Activated naive CD8-positive, alpha-beta T cell treated with anti-CD3 and anti-CD28 coated beads, Interleukin-2, amount 10 ng/mL, durations not matched to agents 7 days and 5 days (primary cell): ENCODE measurements around the gene ALKAL2. TPM values are rescaled to one million over a fixed set of nuclear protein-coding genes. Genes with fewer than 3 reads are reported as not detected.

ENCODE experiments used
- ATAC-seq: fragments of 150-1000 bp; cut with Tn5 transposase; one replicate; pipeline ENCODE4 v1.10.0; 2021; ENCODE audit warnings: low read depth, moderate library complexity
- POLR2A ChIA-PET: fragments of 350-600 bp; sonication (Branson Sonifier 250); formaldehyde crosslinking; loops from one replicate; lab custom pipeline; 2021; ENCODE audit warnings: antibody characterized with exemption; lab: Charles Lee
- DNase-seq: peaks from one replicate; pipeline ENCODE4 v3.0.0; 2021
- H3K27ac Mint-ChIP-seq: one replicate; pipeline ENCODE4 v1.8.0; 2022; ENCODE audit warnings: mild to moderate bottlenecking, mixed read lengths
- H3K27me3 Mint-ChIP-seq: one replicate; pipeline ENCODE4 v1.8.0; 2022; ENCODE audit warnings: mild to moderate bottlenecking, moderate library complexity, mixed read lengths
- H3K36me3 Mint-ChIP-seq: one replicate; pipeline ENCODE4 v1.8.0; 2021; ENCODE audit warnings: mild to moderate bottlenecking, mixed read lengths
- H3K4me1 Mint-ChIP-seq: one replicate; pipeline ENCODE4 v1.8.0; 2021; ENCODE audit warnings: mixed read lengths
- H3K4me3 Mint-ChIP-seq: one replicate; pipeline ENCODE4 v1.8.0; 2022; ENCODE audit warnings: mild to moderate bottlenecking, moderate library complexity, mixed read lengths
- H3K9me3 Mint-ChIP-seq: one replicate; pipeline ENCODE4 v1.8.0; 2021; ENCODE audit warnings: mixed read lengths
- total RNA-seq, 2 experiments: library from RNA; stranded (reverse); gene quantifications; one replicate each; pipeline ENCODE4 v1.2.3, GENCODE V29; 2021

Gene ALKAL2
- total RNA-seq, 2 experiments from 2014 or later = not detected

DNA sequence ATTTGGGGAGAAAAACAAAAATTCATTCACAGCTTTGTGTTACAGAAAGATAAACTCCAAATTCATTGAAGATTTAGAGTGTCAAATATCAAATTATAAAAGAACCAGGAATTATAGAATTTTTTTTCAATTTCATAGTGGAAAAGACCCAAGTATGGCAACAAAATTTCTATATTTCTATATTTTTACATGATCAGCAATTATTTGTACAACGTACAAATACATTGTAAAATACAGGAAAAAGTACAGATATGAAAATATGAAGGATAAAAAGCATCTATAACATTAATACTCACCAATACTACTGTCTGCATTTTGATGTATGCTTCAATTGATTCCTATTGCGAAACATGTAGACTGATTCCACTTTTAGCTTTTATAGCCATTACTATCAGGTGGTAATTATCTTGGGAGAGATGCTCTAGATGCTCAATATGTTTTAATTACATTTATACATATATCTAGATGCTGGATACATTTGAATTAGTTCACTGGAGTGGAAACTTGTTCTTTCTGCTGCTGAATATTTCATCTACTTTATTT, 28.0 kb downstream of the ALKAL2 start:
- no peak overlapping the region for H3K4me3 Mint-ChIP-seq
- no peaks in the 10 kb centered on the region for H3K27me3 Mint-ChIP-seq
- peaks cover 6% of the 10 kb centered on the region for H3K4me1 Mint-ChIP-seq
- POLR2A ChIA-PET = no interaction called here
- ATAC-seq = no peak
- no peak for DNase-seq
- H3K9me3 Mint-ChIP-seq = peaks cover 6% of the 10 kb centered on the region
- no peak overlapping the region for H3K27ac Mint-ChIP-seq
- peaks cover 8% of the 10 kb centered on the region for H3K36me3 Mint-ChIP-seq

DNA sequence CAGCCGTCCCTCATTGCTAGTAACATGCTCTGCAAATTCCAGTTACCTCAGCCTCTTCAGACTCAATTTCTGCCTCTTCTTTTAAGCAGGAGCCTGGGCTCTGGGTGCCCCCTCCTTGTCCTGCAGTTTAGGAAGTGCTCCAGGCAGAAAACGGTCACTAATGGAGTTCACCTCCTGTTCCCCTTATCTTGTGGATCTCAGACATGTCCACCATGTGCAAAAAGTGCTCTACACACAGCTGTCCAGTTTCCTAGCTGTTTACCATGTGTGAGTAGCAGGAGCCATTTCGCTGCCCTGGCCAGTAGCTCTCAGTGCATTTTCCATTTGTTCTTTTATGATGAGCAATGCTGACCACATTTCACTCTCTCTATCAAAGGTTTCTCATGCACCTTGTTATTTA, 29.0 kb downstream of the ALKAL2 start:
- POLR2A ChIA-PET = no interaction called here
- Mint-ChIP-seq H3K9me3 (peaks cover 6% of the 10 kb centered on the region), H3K27me3 (no peaks in the 10 kb centered on the region), H3K27ac (no peak overlapping the region), H3K4me3 (no peak overlapping the region), H3K4me1 (peaks cover 6% of the 10 kb centered on the region), H3K36me3 (peaks cover 8% of the 10 kb centered on the region)
- ATAC-seq (no peak), DNase-seq (no peak)

DNA sequence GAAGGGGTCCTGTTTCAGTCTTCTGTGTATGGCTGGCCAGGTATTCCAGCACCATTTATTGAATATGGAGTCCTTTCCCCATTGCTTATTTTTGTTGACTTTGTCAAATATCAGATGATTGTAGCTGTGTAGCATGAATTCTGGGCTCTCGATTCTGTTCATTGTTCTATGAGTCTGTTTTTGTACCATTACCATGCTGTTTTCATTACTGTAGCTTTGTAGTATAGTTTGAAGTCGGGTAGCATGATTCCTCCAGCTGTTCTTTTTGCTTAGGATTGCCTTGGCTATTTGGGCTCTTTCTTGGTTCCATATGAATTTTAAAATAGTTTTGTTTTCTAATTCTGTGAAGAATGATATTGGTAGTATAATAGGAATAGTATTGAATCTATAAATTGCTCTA, 30.0 kb downstream of the ALKAL2 start:
- H3K4me1 Mint-ChIP-seq = peaks cover 4% of the 10 kb centered on the region
- peaks cover 8% of the 10 kb centered on the region for H3K36me3 Mint-ChIP-seq
- H3K9me3 Mint-ChIP-seq = peaks cover 6% of the 10 kb centered on the region
- no peak overlapping the region for H3K27ac Mint-ChIP-seq
- no peak for ATAC-seq
- no peak overlapping the region for H3K4me3 Mint-ChIP-seq
- POLR2A ChIA-PET = no interaction called here
- DNase-seq = no peak
- no peaks in the 10 kb centered on the region for H3K27me3 Mint-ChIP-seq

DNA sequence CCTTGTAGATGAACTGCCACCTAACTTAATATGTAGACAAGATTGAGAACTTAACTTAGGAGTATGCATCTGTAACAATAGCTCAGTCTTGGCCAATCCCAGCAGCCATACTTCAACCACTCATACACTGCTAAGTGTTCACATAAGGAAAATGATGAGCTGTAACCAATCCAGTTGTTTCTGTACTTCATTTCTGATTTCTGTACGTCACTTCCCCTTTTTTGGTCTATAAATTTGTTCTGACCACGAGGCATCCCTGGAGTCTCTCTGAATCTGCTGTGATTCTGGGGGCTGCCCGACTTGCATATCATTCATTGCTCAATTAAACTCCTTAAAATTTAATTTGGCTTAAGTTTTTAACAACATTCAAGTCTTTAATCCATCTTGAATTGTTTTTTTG, 30.5 kb downstream of the ALKAL2 start:
- ATAC-seq (no peak), DNase-seq (no peak)
- Mint-ChIP-seq H3K36me3 (peaks cover 8% of the 10 kb centered on the region), H3K4me1 (peaks cover 3% of the 10 kb centered on the region), H3K9me3 (peaks cover 6% of the 10 kb centered on the region), H3K27me3 (no peaks in the 10 kb centered on the region), H3K27ac (no peak overlapping the region), H3K4me3 (no peak overlapping the region)
- POLR2A ChIA-PET = no interaction called here

- H3K9me3 Mint-ChIP-seq = peaks cover 6% of the 10 kb centered on the region
- ATAC-seq = no peak
These were observed 31.8 kb downstream of the ALKAL2 start for GRCh38 chr2:256094-256493.

GRCh38 chr2:255195-255594, 32.7 kb downstream of the ALKAL2 start:
- no peak for DNase-seq
- no peaks in the 10 kb centered on the region for H3K27me3 Mint-ChIP-seq
- H3K27ac Mint-ChIP-seq = no peak overlapping the region
- H3K4me3 Mint-ChIP-seq = no peak overlapping the region
- POLR2A ChIA-PET = no interaction called here
- H3K36me3 Mint-ChIP-seq = peaks cover 5% of the 10 kb centered on the region
- H3K9me3 Mint-ChIP-seq = peaks cover 6% of the 10 kb centered on the region
- H3K4me1 Mint-ChIP-seq = no peaks in the 10 kb centered on the region
- ATAC-seq = no peak

More at GRCh38 chr2:256094-256493, 31.8 kb downstream of the ALKAL2 start:
- Mint-ChIP-seq H3K4me1 (no peaks in the 10 kb centered on the region), H3K4me3 (no peak overlapping the region), H3K36me3 (peaks cover 5% of the 10 kb centered on the region), H3K27ac (no peak overlapping the region), H3K27me3 (no peaks in the 10 kb centered on the region)
- POLR2A ChIA-PET = no interaction called here
- no peak for DNase-seq

GRCh38 chr2:254241-254640, 33.6 kb downstream of the ALKAL2 start:
- H3K27me3 Mint-ChIP-seq = no peaks in the 10 kb centered on the region
- no peaks in the 10 kb centered on the region for H3K4me1 Mint-ChIP-seq
- H3K9me3 Mint-ChIP-seq = peaks cover 6% of the 10 kb centered on the region
- POLR2A ChIA-PET = no interaction called here
- ATAC-seq = no peak
- no peak for DNase-seq
- no peak overlapping the region for H3K4me3 Mint-ChIP-seq
- H3K36me3 Mint-ChIP-seq = peaks cover 5% of the 10 kb centered on the region
- no peak overlapping the region for H3K27ac Mint-ChIP-seq

DNA sequence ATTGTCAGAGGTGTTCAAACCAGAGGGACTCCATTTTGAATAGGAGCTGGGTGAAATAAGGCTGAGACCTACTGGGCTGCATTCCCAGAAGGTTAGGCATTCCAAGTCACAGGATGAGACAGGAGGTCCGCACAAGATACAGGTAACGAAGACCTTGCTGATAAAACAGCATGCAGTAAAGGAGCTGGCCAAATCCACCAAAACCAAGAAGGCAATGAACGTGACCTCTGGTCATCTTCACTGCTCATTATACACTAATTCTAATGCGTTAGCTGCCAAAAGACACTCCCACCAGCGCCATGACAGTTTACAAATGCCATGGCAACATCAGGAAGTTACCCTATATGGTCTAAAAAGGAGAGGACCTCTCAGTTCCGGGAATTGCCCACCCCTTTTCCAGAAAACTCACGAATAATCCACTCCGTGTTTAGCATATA, 34.7 kb downstream of the ALKAL2 start:
- H3K9me3 Mint-ChIP-seq = peaks cover 6% of the 10 kb centered on the region
- H3K4me3 Mint-ChIP-seq = no peak overlapping the region
- H3K4me1 Mint-ChIP-seq = no peaks in the 10 kb centered on the region
- DNase-seq (no peak), ATAC-seq (no peak)
- POLR2A ChIA-PET = no interaction called here
- no peaks in the 10 kb centered on the region for H3K27me3 Mint-ChIP-seq
- peaks cover 2% of the 10 kb centered on the region for H3K36me3 Mint-ChIP-seq
- no peak overlapping the region for H3K27ac Mint-ChIP-seq

GRCh38 chr2:252001-252602, 35.8 kb downstream of the ALKAL2 start:
- ATAC-seq (no peak), DNase-seq (no peak)
- no peak overlapping the region for H3K27ac Mint-ChIP-seq
- POLR2A ChIA-PET = no interaction called here
- no peaks in the 10 kb centered on the region for H3K4me1 Mint-ChIP-seq
- no peaks in the 10 kb centered on the region for H3K36me3 Mint-ChIP-seq
- H3K9me3 Mint-ChIP-seq = no peaks in the 10 kb centered on the region
- H3K27me3 Mint-ChIP-seq = no peaks in the 10 kb centered on the region
- no peak overlapping the region for H3K4me3 Mint-ChIP-seq

DNA sequence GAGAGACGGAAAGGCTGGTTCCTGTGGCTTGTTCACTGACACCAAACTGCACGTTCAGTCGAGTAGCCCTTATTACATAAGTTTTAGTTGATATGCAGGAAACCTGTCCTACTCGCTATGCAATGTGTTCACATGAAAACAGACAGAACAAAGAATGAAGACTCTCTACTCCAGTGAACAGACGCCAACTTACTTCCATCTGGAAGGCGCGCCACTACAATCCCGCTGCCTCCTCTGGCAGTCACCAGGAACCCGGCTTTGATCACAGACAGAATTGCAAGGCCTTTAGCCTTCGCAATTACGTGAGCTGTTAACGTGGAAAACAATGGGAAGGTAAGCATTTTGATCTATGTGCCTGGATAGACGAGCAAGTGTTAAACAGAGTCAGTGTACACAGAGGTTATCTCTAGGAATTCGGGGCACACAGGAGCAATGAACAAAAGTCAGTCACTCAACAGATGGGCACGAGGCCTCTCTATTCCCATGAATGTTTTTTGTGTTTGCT, 38.3 kb downstream of the ALKAL2 start:
- POLR2A ChIA-PET = no interaction called here
- H3K4me1 Mint-ChIP-seq = no peaks in the 10 kb centered on the region

GRCh38 chr2:248724-249123, 39.2 kb downstream of the ALKAL2 start:
- no peak for DNase-seq
- ATAC-seq = no peak
- Mint-ChIP-seq H3K27me3 (no peaks in the 10 kb centered on the region), H3K4me3 (no peak overlapping the region), H3K9me3 (no peaks in the 10 kb centered on the region), H3K27ac (no peak overlapping the region), H3K36me3 (no peaks in the 10 kb centered on the region), H3K4me1 (no peaks in the 10 kb centered on the region)
- POLR2A ChIA-PET = no interaction called here

More for the DNA sequence above, 38.3 kb downstream of the ALKAL2 start:
- ATAC-seq (no peak), DNase-seq (no peak)
- Mint-ChIP-seq H3K36me3 (no peaks in the 10 kb centered on the region), H3K4me3 (no peak overlapping the region), H3K27ac (no peak overlapping the region), H3K27me3 (no peaks in the 10 kb centered on the region), H3K9me3 (no peaks in the 10 kb centered on the region)

GRCh38 chr2:246489-247144, 41.3 kb downstream of the ALKAL2 start:
- Mint-ChIP-seq H3K27me3 (no peaks in the 10 kb centered on the region), H3K36me3 (peaks cover 6% of the 10 kb centered on the region), H3K4me1 (no peaks in the 10 kb centered on the region), H3K4me3 (no peak overlapping the region), H3K9me3 (no peaks in the 10 kb centered on the region), H3K27ac (no peak overlapping the region)
- POLR2A ChIA-PET = no interaction called here
- ATAC-seq (no peak), DNase-seq (no peak)

DNA sequence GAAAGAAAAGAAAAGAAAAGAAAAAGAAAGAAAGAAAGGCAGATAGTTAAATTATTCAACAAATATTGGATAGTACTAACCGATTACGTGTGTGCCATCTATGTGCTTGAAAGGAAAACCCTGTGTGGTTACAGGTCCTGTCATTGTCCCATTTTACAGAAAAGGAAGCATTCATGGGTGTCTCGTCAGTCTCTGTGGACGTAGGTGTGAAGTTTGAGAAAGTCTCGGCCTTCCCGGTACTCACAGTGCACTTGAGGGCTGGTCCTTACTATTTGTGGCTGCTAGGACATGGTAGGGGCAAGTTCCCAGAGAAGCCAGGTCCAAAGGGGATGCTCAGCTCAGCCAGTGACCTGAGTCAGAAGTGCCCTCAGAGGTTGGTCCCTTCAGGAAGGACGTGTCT, 43.3 kb downstream of the ALKAL2 start:
- Mint-ChIP-seq H3K36me3 (peaks cover 9% of the 10 kb centered on the region), H3K27ac (no peak overlapping the region), H3K9me3 (peaks cover 2% of the 10 kb centered on the region), H3K27me3 (no peaks in the 10 kb centered on the region), H3K4me1 (no peaks in the 10 kb centered on the region), H3K4me3 (no peak overlapping the region)
- ATAC-seq = no peak
- no peak for DNase-seq
- POLR2A ChIA-PET = no interaction called here

- Mint-ChIP-seq H3K4me3 (no peak overlapping the region), H3K9me3 (peaks cover 2% of the 10 kb centered on the region), H3K4me1 (no peaks in the 10 kb centered on the region), H3K27me3 (no peaks in the 10 kb centered on the region), H3K27ac (no peak overlapping the region), H3K36me3 (peaks cover 9% of the 10 kb centered on the region)
- ATAC-seq (no peak), DNase-seq (no peak)
- POLR2A ChIA-PET = no interaction called here
These were observed 49.0 kb downstream of the ALKAL2 start for GRCh38 chr2:238869-239268.
